ENCODE measurements around the gene SLC12A2. TPM values are rescaled to one million over a fixed set of nuclear protein-coding genes. Genes with fewer than 3 reads are reported as not detected.
A peak's percentile ranks its signal among the peaks of the same experiment; 100 is the strongest.

SLC12A2 gene
- total RNA-seq, 2 experiments from 2014 or later = 13.7 to 16.3 TPM

DNA sequence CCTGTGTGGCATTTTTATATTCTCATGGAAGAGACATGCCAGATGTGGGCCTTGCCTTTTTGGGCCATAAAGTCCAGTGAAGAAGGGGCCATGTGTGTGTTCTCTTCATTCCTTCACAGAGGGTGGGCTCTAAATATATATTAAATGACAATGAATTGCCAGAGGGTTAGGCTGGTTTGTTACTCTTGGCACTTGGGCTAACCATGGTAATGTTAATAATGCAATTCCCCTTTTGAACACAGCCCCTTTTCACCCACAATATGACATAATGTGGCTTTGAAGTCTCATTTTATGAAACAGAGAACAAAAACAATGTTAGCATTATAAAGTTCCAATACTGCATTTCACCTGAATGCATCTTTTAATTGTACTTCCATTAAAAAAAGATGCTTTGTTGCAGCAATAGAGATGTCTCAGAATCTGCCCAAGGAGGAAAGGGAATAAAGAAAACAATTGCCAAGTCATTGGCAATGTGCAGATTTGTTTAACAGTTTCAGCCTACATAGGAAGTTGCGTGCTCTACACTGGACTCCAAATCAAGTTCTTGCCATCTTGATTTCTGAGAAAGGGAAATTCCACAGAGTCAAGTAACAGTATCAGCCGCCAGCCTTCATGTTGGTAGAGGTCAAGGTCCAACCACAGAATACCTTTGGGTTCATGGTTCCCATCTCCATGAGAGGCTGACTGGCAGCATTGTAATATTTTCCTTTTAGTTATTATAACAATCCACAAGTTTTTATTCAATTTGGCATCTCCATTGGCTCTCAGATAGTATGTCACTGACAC, 141.9 kb downstream of the SLC12A2 start:
- Mint-ChIP-seq H3K36me3 (no peaks in the 10 kb centered on the region), H3K4me3 (no peak overlapping the region), H3K4me1 (peaks cover 2% of the 10 kb centered on the region), H3K27me3 (peaks cover 5% of the 10 kb centered on the region), H3K9me3 (ENCODE audit: low read depth) (no peaks in the 10 kb centered on the region), H3K27ac (no peak overlapping the region)
- CTCF ChIA-PET = no interaction called here
- no peak for ATAC-seq
- DNase-seq = no peak

GRCh38 chr5:128228008-128228407, 144.4 kb downstream of the SLC12A2 start:
- CTCF ChIA-PET = no interaction called here
- no peaks in the 10 kb centered on the region for H3K36me3 Mint-ChIP-seq
- H3K9me3 Mint-ChIP-seq (ENCODE audit: low read depth) = no peaks in the 10 kb centered on the region
- no peak overlapping the region for H3K27ac Mint-ChIP-seq
- no peak overlapping the region for H3K4me3 Mint-ChIP-seq
- H3K4me1 Mint-ChIP-seq = peaks cover 2% of the 10 kb centered on the region
- DNase-seq (no peak), ATAC-seq (peak; percentile 27)
- peaks cover 6% of the 10 kb centered on the region for H3K27me3 Mint-ChIP-seq

- peaks cover 2% of the 10 kb centered on the region for H3K27me3 Mint-ChIP-seq
- peaks cover 2% of the 10 kb centered on the region for H3K4me1 Mint-ChIP-seq
- H3K4me3 Mint-ChIP-seq = no peak overlapping the region
- no peaks in the 10 kb centered on the region for H3K36me3 Mint-ChIP-seq
- CTCF ChIA-PET = interaction anchor here (0.5 kb wide), 1 partner anchor 750 kb away, joined by 3 read pairs; no protein-coding TSS in a partner anchor
- ATAC-seq = no peak
- H3K27ac Mint-ChIP-seq = no peak overlapping the region
- DNase-seq = no peak
- no peaks in the 10 kb centered on the region for H3K9me3 Mint-ChIP-seq (ENCODE audit: low read depth)
Measured at GRCh38 chr5:128228521-128228920, 145.0 kb downstream of the SLC12A2 start.

GRCh38 chr5:128234928-128235641, 151.5 kb downstream of the SLC12A2 start:
- ATAC-seq (no peak), DNase-seq (no peak)
- Mint-ChIP-seq H3K4me3 (no peak overlapping the region), H3K9me3 (ENCODE audit: low read depth) (no peaks in the 10 kb centered on the region), H3K36me3 (no peaks in the 10 kb centered on the region), H3K27me3 (peaks cover 19% of the 10 kb centered on the region), H3K27ac (no peak overlapping the region), H3K4me1 (no peaks in the 10 kb centered on the region)
- CTCF ChIA-PET = no interaction called here

- ATAC-seq (no peak), DNase-seq (no peak)
- Mint-ChIP-seq H3K27ac (no peak overlapping the region), H3K27me3 (peaks cover 21% of the 10 kb centered on the region), H3K9me3 (ENCODE audit: low read depth) (no peaks in the 10 kb centered on the region), H3K4me3 (no peak overlapping the region), H3K4me1 (no peaks in the 10 kb centered on the region), H3K36me3 (no peaks in the 10 kb centered on the region)
- CTCF ChIA-PET = no interaction called here
Measured at GRCh38 chr5:128236334-128236733, 152.8 kb downstream of the SLC12A2 start.

DNA sequence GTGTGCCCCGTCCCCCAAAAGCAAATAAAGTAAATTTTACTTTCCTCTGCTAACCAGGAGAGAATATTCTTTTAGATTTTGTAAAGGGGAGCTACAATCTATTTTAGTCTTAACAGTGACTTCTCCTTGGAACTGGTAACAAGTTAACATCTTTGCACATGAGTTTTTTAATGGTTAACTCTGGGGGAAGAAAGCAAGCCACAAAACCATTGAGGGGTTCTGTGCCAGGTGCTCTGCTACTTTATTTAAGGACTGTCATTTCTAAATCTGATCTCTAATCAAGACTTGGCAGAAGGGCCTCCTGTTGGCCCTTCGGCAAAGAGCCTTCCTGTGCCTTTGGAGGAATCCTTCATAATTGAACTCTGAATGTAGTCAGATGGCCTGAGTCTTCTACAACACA, 153.4 kb downstream of the SLC12A2 start:
- H3K27me3 Mint-ChIP-seq = peaks cover 19% of the 10 kb centered on the region
- no peak for ATAC-seq

GRCh38 chr5:128237546-128237945, 154.0 kb downstream of the SLC12A2 start:
- no peak overlapping the region for H3K4me3 Mint-ChIP-seq
- ATAC-seq (no peak), DNase-seq (no peak)
- H3K36me3 Mint-ChIP-seq = no peaks in the 10 kb centered on the region
- CTCF ChIA-PET = no interaction called here
- H3K27ac Mint-ChIP-seq = no peak overlapping the region
- no peaks in the 10 kb centered on the region for H3K9me3 Mint-ChIP-seq (ENCODE audit: low read depth)
- peaks cover 19% of the 10 kb centered on the region for H3K27me3 Mint-ChIP-seq
- no peaks in the 10 kb centered on the region for H3K4me1 Mint-ChIP-seq

More for the DNA sequence above, 153.4 kb downstream of the SLC12A2 start:
- H3K4me1 Mint-ChIP-seq = no peaks in the 10 kb centered on the region
- H3K36me3 Mint-ChIP-seq = no peaks in the 10 kb centered on the region
- no peaks in the 10 kb centered on the region for H3K9me3 Mint-ChIP-seq (ENCODE audit: low read depth)
- no peak overlapping the region for H3K4me3 Mint-ChIP-seq
- no peak overlapping the region for H3K27ac Mint-ChIP-seq
- no peak for DNase-seq
- CTCF ChIA-PET = no interaction called here
